Endothelial cell of umbilical vein (primary cell): Measurements from ENCODE around the gene AFAP1L2. TPM values are rescaled to one million over a fixed set of nuclear protein-coding genes. Genes with fewer than 3 reads are reported as not detected.

Experiments
- BruUV-seq: library from RNA; stranded (reverse); fragments of 400-500 nt; replicated peaks from 2 replicates; lab custom pipeline; 2021; lab: Mats Ljungman, UMichigan
- CTCF ChIA-PET: fragments of 300-600, 350-600 bp; sonication (Branson Sonifier 250); formaldehyde crosslinking; loops from one replicate; lab custom pipeline; 2021; ENCODE audit warnings: antibody characterized with exemption, inconsistent platforms; lab: Charles Lee
- POLR2A ChIA-PET: fragments of 300-600, 350-600 bp; sonication (Branson Sonifier 250); formaldehyde crosslinking; loops from one replicate; lab custom pipeline; 2021; ENCODE audit warnings: antibody characterized with exemption, inconsistent platforms; lab: Charles Lee
- DNase-seq: peaks from one replicate; pipeline ENCODE4 v3.0.0-alpha.2; 2011; ENCODE audit warnings: low read depth, low spot score
- FAIRE-seq: peaks from 2 replicates; lab custom pipeline; 2011; peaks lifted over from hg19 to GRCh38; lab: Jason Lieb, UNC
- H2AFZ ChIP-seq: 2 replicates; pipeline ENCODE4 v1.6.0; 2012; ENCODE audit warnings: low read depth, low read length, control low read depth, inconsistent platforms
- H3K27ac ChIP-seq: 2 replicates; pipeline ENCODE4 v1.5.1; 2011; ENCODE audit warnings: low read depth, mild to moderate bottlenecking, control low read depth, low read length, moderate library complexity; ENCODE audit not compliant: insufficient read depth
- H3K27me3 ChIP-seq, 2 experiments: 2 replicates each; pipeline versions ENCODE4 v1.6.0 to v1.6.1; 2011; ENCODE audit warnings: low read length in 2 of 2, mixed read lengths in 1 of 2; ENCODE audit not compliant: control insufficient read depth in 2 of 2, insufficient read depth in 2 of 2
- H3K36me3 ChIP-seq, 2 experiments: 2 replicates in 1 of 2; 3 replicates in 1 of 2; pipeline ENCODE4 v1.5.1; 2011; ENCODE audit warnings: low read length in 2 of 2, mild to moderate bottlenecking in 1 of 2, moderate library complexity in 1 of 2; ENCODE audit not compliant: control insufficient read depth in 2 of 2, insufficient read depth in 2 of 2; ENCODE audit errors: extremely low read depth in 1 of 2
- H3K4me1 ChIP-seq: 3 replicates; pipeline ENCODE4 v1.5.1; 2011; ENCODE audit warnings: mild to moderate bottlenecking, low read length; ENCODE audit not compliant: control insufficient read depth, insufficient read depth; ENCODE audit errors: extremely low read depth
- H3K4me2 ChIP-seq: 2 replicates; pipeline ENCODE4 v1.6.1; 2011; ENCODE audit warnings: low read length, control low read depth, mixed read lengths; ENCODE audit not compliant: insufficient read depth
- H3K4me3 ChIP-seq, 3 experiments: fragments of 200-600 bp in 1 of 3; sonication (generic), shearing (Covaris generic) in 1 of 3; replicated peaks in 1 of 3; 2 replicates each; pipeline ENCODE4 v1.5.1; 2011 to 2016; ENCODE audit warnings: control low read depth in 3 of 3, low read length in 3 of 3, mild to moderate bottlenecking in 2 of 3, inconsistent platforms in 1 of 3, low read depth in 1 of 3, moderate library complexity in 1 of 3; ENCODE audit not compliant: insufficient read depth in 1 of 3
- H3K79me2 ChIP-seq: 2 replicates; pipeline ENCODE4 v1.6.0; 2012; ENCODE audit warnings: low read length, inconsistent platforms; ENCODE audit not compliant: control insufficient read depth, insufficient read depth
- H3K9ac ChIP-seq: replicated peaks from 2 replicates; pipeline ENCODE3; 2011; ENCODE audit warnings: low read length, control low read depth; ENCODE audit not compliant: insufficient read depth; ENCODE audit errors: extremely low read depth
- H3K9me1 ChIP-seq: replicated peaks from 3 replicates; pipeline ENCODE4 v1.6.0; 2011; ENCODE audit warnings: mild to moderate bottlenecking, low read length; ENCODE audit not compliant: control insufficient read depth, insufficient read depth; ENCODE audit errors: extremely low read depth
- H3K9me3 ChIP-seq: replicated peaks from 2 replicates; pipeline ENCODE4 v1.5.1; 2012; ENCODE audit warnings: low read length, inconsistent platforms; ENCODE audit not compliant: control insufficient read depth, insufficient read depth
- H4K20me1 ChIP-seq: replicated peaks from 2 replicates; pipeline ENCODE3; 2011; ENCODE audit warnings: mild to moderate bottlenecking, low read length; ENCODE audit not compliant: control insufficient read depth, insufficient read depth; ENCODE audit errors: extremely low read depth
- EZH2 ChIP-seq: IDR thresholded peaks from 2 replicates; pipeline ENCODE4 v1.6.1; 2012; ENCODE audit warnings: borderline replicate concordance, low read depth, mild to moderate bottlenecking, moderate library complexity, low read length, inconsistent platforms; ENCODE audit not compliant: severe bottlenecking
- FOS ChIP-seq: IDR thresholded peaks from 2 replicates; pipeline ENCODE4 v1.6.1; 2011; ENCODE audit warnings: mild to moderate bottlenecking, low read length, moderate library complexity, borderline replicate concordance; ENCODE audit not compliant: insufficient read depth
- GATA2 ChIP-seq: IDR thresholded peaks from 2 replicates; pipeline ENCODE4 v1.7.0; 2011; ENCODE audit warnings: low read depth, mild to moderate bottlenecking, moderate library complexity, mixed read lengths, low read length; ENCODE audit not compliant: insufficient read length, insufficient read depth
- JUN ChIP-seq: IDR thresholded peaks from 2 replicates; pipeline ENCODE4 v1.6.1; 2011; ENCODE audit warnings: borderline replicate concordance, low read depth; ENCODE audit not compliant: insufficient read length, insufficient read depth
- MYC ChIP-seq: IDR thresholded peaks from one replicate; pipeline ENCODE4 v1.6.1; 2011; ENCODE audit warnings: mild to moderate bottlenecking, low read depth, low read length
- POLR2A ChIP-seq: IDR thresholded peaks from 2 replicates; pipeline ENCODE4 v1.6.1; 2012; ENCODE audit warnings: low read depth, mild to moderate bottlenecking, control low read depth, low read length
- POLR2AphosphoS5 ChIP-seq: IDR thresholded peaks from 2 replicates; pipeline ENCODE4 v1.6.1; 2012; ENCODE audit warnings: low read depth, mild to moderate bottlenecking, control low read depth, low read length, moderate library complexity; ENCODE audit not compliant: insufficient read depth
- dilution Hi-C: fragments of 300-500 bp; cut with MboI; formaldehyde crosslinking; loops from one replicate; pipeline ENCODE4 v1.15.0; 2019; ENCODE audit warnings: low sequenced_read_pairs; ENCODE audit not compliant: extremely low pct_ligation_motif_present
- intact Hi-C: fragments of 100-400 bp; cut with micrococcal nuclease; formaldehyde crosslinking; loops from one replicate; pipeline ENCODE4 v1.10.0; 2022
- polyA plus RNA-seq, 4 experiments: library from polyadenylated mRNA; depleted of rRNA in 3 of 4; stranded (reverse) in 3 of 4; unstranded in 1 of 4; fragments of >200 nt; gene quantifications; 2 replicates each; pipeline versions ENCODE4 v1.2.1 to v1.2.3, GENCODE V29; 2011 to 2012; ENCODE audit warnings: missing spikeins in 1 of 4
- total RNA-seq: library from RNA; stranded (reverse); gene quantifications from 2 replicates; pipeline ENCODE4 v1.2.3, GENCODE V29; 2021
- TF ChIP-seq, protein P1 (sequence below): IDR thresholded peaks from 2 replicates; pipeline ENCODE4 v1.6.1; 2011; ENCODE audit not compliant: insufficient read depth, insufficient read length
- TF ChIP-seq, protein P2 (sequence below), 2 donors: IDR thresholded peaks; 1 replicate in 1 of 2; 2 replicates in 1 of 2; pipeline ENCODE4 v1.5.1; 2011; ENCODE audit warnings: low read length in 2 of 2, mild to moderate bottlenecking in 2 of 2, moderate library complexity in 2 of 2, control low read depth in 1 of 2, inconsistent platforms in 1 of 2, low read depth in 1 of 2; ENCODE audit not compliant: insufficient read depth in 1 of 2; ENCODE audit errors: extremely low read depth in 1 of 2

AFAP1L2 gene
- total and polyA plus RNA-seq, 2 donors (not counting 3 experiments of a cell fraction or from before 2014, with no cell fraction given) = 0.90 to 4.1 TPM

DNA sequence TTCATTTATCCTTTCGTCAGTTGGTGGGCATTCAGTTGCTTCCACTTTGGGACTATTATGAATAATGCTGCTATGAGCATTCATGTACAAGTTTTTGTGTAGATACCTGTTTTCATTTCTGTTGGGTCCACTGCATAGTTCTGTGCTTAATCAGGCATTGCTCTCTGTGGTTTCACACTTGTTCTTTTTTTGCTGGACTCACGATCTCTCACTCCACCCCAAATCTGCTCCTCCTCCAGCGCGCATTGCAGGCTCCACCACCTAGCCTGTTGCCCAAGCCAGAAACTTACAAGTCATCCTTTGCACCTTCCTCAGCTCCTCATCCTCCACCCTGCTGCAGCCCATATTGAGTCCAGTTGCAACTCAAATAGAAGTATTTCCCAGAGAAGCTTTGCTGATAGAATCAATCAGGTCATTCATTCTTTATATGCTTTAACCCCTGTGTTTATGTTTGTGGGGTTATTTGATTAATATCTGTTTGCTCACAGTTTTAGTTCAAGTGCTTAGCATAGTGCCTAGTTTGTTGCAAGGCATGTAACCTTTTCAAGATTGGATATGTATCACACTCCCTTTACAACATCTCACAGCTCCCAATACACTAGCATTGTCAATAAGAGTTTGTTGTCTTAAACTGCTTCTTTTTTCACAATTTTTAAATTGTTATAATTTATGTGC, 16.6 kb upstream of the AFAP1L2 start:
- Histone ChIP-seq H3K9ac (no peak overlapping the region), H3K79me2 (no peaks in the 10 kb centered on the region), H3K4me1 (peaks cover under 1% of the 10 kb centered on the region), H3K4me3 (no peak overlapping the region), H3K9me3 (no peaks in the 10 kb centered on the region), H3K36me3 (no peaks in the 10 kb centered on the region), H4K20me1 (no peaks in the 10 kb centered on the region), H3K9me1 (no peaks in the 10 kb centered on the region), H2AFZ (no peak overlapping the region), H3K4me2 (no peak overlapping the region), H3K27ac (no peak overlapping the region), H3K27me3 (peaks cover 12 to 31% of the 10 kb centered on the region in 2 experiments)
- BruUV-seq = no TSS peak
- FAIRE-seq = no peak
- DNase-seq = no peak
- ChIA-PET CTCF (no interaction called here), POLR2A (no interaction called here)
- TF ChIP-seq MYC (no peak), FOS (no peak), POLR2AphosphoS5 (no peak), GATA2 (no peak), JUN (no peak), POLR2A (no peak), EZH2 (no peak)
- TF ChIP-seq, protein P1, sequence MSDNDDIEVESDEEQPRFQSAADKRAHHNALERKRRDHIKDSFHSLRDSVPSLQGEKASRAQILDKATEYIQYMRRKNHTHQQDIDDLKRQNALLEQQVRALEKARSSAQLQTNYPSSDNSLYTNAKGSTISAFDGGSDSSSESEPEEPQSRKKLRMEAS = no peak
- TF ChIP-seq, protein P2, sequence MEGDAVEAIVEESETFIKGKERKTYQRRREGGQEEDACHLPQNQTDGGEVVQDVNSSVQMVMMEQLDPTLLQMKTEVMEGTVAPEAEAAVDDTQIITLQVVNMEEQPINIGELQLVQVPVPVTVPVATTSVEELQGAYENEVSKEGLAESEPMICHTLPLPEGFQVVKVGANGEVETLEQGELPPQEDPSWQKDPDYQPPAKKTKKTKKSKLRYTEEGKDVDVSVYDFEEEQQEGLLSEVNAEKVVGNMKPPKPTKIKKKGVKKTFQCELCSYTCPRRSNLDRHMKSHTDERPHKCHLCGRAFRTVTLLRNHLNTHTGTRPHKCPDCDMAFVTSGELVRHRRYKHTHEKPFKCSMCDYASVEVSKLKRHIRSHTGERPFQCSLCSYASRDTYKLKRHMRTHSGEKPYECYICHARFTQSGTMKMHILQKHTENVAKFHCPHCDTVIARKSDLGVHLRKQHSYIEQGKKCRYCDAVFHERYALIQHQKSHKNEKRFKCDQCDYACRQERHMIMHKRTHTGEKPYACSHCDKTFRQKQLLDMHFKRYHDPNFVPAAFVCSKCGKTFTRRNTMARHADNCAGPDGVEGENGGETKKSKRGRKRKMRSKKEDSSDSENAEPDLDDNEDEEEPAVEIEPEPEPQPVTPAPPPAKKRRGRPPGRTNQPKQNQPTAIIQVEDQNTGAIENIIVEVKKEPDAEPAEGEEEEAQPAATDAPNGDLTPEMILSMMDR (IDR thresholded peaks at IDR 0.05; ENCODE audit: extremely low read depth in 1 of 2, insufficient read depth in 1 of 2, low read depth in 1 of 2, low read length in 2 of 2) = no peak
- dilution Hi-C loops (no loop called here), intact Hi-C loops (no loop called here)
